MCF 10A (cell line): Measurements from ENCODE around the gene ASGR1. TPM values are rescaled to one million over a fixed set of nuclear protein-coding genes. Genes with fewer than 3 reads are reported as not detected.

Experiments used
- Bru-seq: library from RNA; stranded (reverse); fragments of 400-500 nt; gene quantifications from one replicate; lab custom pipeline; 2021; lab: Mats Ljungman, UMichigan
- BruChase-seq, 2 experiments: library from RNA; stranded (reverse); fragments of 400-500 nt; gene quantifications; one replicate each; lab custom pipeline; 2021; lab: Mats Ljungman, UMichigan
- BruUV-seq: library from RNA; stranded (reverse); fragments of 400-500 nt; replicated peaks from 2 replicates; lab custom pipeline; 2021; lab: Mats Ljungman, UMichigan
- CTCF ChIA-PET: fragments of 300-600 bp; sonication (Branson Sonifier 250); formaldehyde crosslinking; extraction: SDS; loops from one replicate; lab custom pipeline; 2021; ENCODE audit warnings: antibody characterized with exemption, inconsistent platforms; lab: Yijun Ruan, JAX
- POLR2A ChIA-PET: fragments of 300-600, 350-650 bp; sonication (Branson Sonifier 250); formaldehyde crosslinking; extraction: SDS; loops from one replicate; lab custom pipeline; 2020; ENCODE audit warnings: antibody characterized with exemption, inconsistent platforms; lab: Yijun Ruan, JAX
- DNase-seq: peaks from one replicate; pipeline ENCODE4 v3.0.0-alpha.2; 2018; ENCODE audit not compliant: unreplicated experiment
- H3K27ac Mint-ChIP-seq: one replicate; pipeline ENCODE4 v1.8.0; 2022; ENCODE audit warnings: mild to moderate bottlenecking, low read depth, mixed read lengths; ENCODE audit not compliant: unreplicated experiment
- H3K27me3 Mint-ChIP-seq: one replicate; pipeline ENCODE4 v1.8.0; 2022; ENCODE audit warnings: mixed read lengths; ENCODE audit not compliant: insufficient read depth, unreplicated experiment
- H3K36me3 Mint-ChIP-seq: one replicate; pipeline ENCODE4 v1.8.0; 2022; ENCODE audit warnings: mild to moderate bottlenecking, moderate library complexity, mixed read lengths; ENCODE audit not compliant: insufficient read depth, unreplicated experiment
- H3K4me1 Mint-ChIP-seq: one replicate; pipeline ENCODE4 v1.8.0; 2022; ENCODE audit warnings: mixed read lengths; ENCODE audit not compliant: insufficient read depth, unreplicated experiment
- H3K4me3 Mint-ChIP-seq: one replicate; pipeline ENCODE4 v1.8.0; 2022; ENCODE audit warnings: mild to moderate bottlenecking, moderate library complexity, mixed read lengths; ENCODE audit not compliant: unreplicated experiment
- H3K9me3 Mint-ChIP-seq: one replicate; pipeline ENCODE4 v1.8.0; 2022; ENCODE audit warnings: mixed read lengths; ENCODE audit not compliant: unreplicated experiment
- intact Hi-C: fragments of 100-400 bp; cut with micrococcal nuclease; formaldehyde crosslinking; loops from 2 replicates; pipeline ENCODE4 v1.14.1; 2022
- long read RNA-seq: library from polyadenylated mRNA; stranded (forward); transcript quantifications from one replicate; pipeline ENCODE4 v2.0.0, GENCODE V29; 2022
- total RNA-seq: library from RNA; stranded (reverse); gene quantifications from 2 replicates; pipeline ENCODE4 v1.2.3, GENCODE V29; 2022
- TF ChIP-seq, protein P1 (sequence below): fragments of 200-600 bp; IDR thresholded peaks from one replicate; pipeline ENCODE4 v1.8.0; 2022; ENCODE audit warnings: antibody characterized with exemption, mild to moderate bottlenecking; ENCODE audit not compliant: unreplicated experiment

The ASGR1 gene
- total RNA-seq (0.37 and 0.59 TPM in 2 replicates), Bru-seq, nascent RNA (percentile 18 among the genes with signal in this experiment), BruChase-seq, experiment 1, labeled RNA remaining after a 6-hour chase (percentile 52 among the genes with signal in this experiment), BruChase-seq, experiment 2, labeled RNA remaining after a 2-hour chase (percentile 34 among the genes with signal in this experiment)
- long read RNA-seq: 0 reads

DNA sequence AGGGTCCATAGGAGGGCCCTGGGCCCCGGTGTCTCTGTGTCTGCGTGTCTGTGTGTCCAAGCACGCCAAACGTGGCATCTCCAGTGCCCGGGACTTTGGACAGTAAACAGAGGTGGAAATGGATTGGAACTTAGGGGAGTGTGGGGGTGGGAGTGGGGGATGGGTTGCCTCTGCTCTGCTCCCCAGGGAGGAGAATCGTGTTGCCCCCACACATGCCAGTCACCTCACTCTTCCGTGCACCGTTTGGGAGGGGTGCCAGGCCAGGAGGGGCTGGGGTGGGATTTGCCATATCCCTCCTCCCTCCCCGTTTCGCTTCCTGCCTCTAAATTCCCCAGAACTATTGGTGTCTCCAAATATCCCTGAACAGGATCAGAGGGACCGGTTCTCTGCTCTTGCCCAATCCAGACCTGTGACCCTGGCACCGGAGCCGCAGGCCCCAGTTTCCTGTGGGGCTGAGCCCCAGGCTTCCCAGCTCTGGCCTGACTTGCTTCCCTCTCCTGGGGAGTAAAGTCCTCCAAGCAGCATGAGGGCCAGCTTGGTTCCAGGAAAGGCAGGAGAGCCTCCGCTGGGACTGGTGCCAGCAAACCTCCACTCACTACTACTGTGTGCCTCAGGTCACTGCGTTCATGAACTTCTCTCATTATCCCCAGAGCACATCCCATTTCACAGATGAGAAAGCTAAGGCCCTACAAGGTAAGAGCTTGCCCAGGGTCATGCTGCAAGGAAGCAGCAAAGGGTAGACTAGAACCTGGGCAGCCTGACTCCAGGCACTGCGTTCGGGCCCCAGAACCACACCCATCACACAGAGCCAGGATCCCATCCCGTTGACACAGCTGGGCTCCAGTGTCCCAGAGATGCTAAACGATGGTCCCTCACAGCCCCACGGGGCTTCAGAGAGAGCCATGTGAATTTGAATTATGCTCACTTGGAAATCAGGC, at the start of gene ASGR1:
TSS of gene ASGR1 (minus strand) at position 54 of the 938 bp plus-strand sequence. CDS start 807 bp downstream, outside the sequence.
- Mint-ChIP-seq H3K9me3 (no peaks in the 10 kb centered on the region), H3K36me3 (no peaks in the 10 kb centered on the region), H3K4me1 (no peaks in the 10 kb centered on the region), H3K27me3 (no peaks in the 10 kb centered on the region), H3K27ac (no peak within 1 kb of the TSS), H3K4me3 (peak within 1 kb of the TSS; percentile 61)
- DNase-seq: no peak
- TF ChIP-seq, protein P1, sequence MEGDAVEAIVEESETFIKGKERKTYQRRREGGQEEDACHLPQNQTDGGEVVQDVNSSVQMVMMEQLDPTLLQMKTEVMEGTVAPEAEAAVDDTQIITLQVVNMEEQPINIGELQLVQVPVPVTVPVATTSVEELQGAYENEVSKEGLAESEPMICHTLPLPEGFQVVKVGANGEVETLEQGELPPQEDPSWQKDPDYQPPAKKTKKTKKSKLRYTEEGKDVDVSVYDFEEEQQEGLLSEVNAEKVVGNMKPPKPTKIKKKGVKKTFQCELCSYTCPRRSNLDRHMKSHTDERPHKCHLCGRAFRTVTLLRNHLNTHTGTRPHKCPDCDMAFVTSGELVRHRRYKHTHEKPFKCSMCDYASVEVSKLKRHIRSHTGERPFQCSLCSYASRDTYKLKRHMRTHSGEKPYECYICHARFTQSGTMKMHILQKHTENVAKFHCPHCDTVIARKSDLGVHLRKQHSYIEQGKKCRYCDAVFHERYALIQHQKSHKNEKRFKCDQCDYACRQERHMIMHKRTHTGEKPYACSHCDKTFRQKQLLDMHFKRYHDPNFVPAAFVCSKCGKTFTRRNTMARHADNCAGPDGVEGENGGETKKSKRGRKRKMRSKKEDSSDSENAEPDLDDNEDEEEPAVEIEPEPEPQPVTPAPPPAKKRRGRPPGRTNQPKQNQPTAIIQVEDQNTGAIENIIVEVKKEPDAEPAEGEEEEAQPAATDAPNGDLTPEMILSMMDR: no peak
- ChIA-PET POLR2A (no interaction called here), CTCF (interaction anchor here (0.6 to 3.2 kb wide), 4 partner anchors 14 to 669 kb away, joined by 3 to 33 read pairs (median 4); partner anchors contain the start of gene DVL2)
- intact Hi-C loops: no loop called here
- no TSS peak for BruUV-seq

GRCh38 chr17:7228920-7229319, 49.8 kb upstream of the ASGR1 start:
- H3K27me3 Mint-ChIP-seq: no peaks in the 10 kb centered on the region
- H3K36me3 Mint-ChIP-seq: peaks cover 78% of the 10 kb centered on the region
- peaks cover 18% of the 10 kb centered on the region for H3K4me1 Mint-ChIP-seq
- no TSS peak for BruUV-seq
- DNase-seq: no peak
- peak overlapping the region; percentile 84 for H3K27ac Mint-ChIP-seq
- POLR2A ChIA-PET: no interaction called here
- intact Hi-C loops: no loop called here
- TF ChIP-seq, protein P1: no peak
- H3K4me3 Mint-ChIP-seq: no peak overlapping the region
- H3K9me3 Mint-ChIP-seq: no peaks in the 10 kb centered on the region
- CTCF ChIA-PET: interaction anchor here (1.1 kb wide), 1 partner anchor 183 kb away, joined by 4 read pairs; no protein-coding TSS in a partner anchor

DNA sequence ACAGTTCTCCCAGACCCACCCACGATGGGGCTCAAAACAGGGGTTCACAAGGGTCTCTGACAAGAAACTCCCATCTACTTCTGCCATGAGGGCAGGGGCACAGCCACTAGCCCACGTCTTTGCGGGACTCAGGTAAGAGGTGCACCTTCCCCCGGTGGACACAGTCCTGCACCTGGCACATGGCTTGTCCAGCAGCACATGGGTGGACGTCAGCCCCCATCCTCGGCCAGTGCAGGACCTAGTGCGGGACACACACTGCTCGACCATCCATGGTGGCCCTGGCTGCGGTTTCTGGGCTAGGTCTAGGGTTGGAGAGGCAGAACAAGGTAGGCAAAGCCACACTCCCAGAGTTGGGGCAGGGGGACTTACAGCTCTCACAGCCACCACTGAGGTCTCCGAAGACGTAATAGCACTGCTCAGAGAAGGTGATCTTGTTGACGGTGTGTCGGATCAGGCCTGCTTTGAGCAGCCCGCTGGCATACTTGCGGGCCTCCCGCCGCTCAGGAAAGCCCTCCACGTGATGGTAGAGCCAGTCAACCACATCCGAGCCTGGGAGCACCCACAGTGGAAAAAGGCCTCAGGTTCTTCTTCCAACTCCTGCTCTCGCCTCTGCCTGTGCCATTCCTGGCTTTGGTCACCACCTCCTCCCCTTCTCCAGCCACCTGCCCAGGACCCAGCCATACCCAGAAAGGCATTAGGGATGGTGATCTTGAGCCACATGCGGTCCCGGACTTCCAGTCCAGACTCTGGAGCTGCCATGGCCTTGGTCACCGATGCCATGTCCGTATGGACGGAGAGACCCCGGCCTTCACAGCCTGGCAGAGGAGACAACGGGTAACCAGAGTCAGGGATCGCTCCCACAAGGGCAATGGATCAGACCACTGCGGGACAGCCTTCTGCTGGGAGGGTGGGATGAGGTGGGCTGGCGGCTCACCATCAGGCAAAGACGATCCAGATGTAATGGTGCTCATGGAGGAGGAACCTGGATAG, 47.8 kb upstream of the ASGR1 start:
- Mint-ChIP-seq H3K36me3 (peaks cover 86% of the 10 kb centered on the region), H3K4me3 (no peak overlapping the region), H3K4me1 (peaks cover 15% of the 10 kb centered on the region), H3K27ac (peak overlapping the region; percentile 84), H3K27me3 (no peaks in the 10 kb centered on the region), H3K9me3 (no peaks in the 10 kb centered on the region)
- POLR2A ChIA-PET: no interaction called here
- no TSS peak for BruUV-seq
- TF ChIP-seq, protein P1: no peak
- CTCF ChIA-PET: interaction anchor here (1.0 kb wide), 1 partner anchor 13 kb away, joined by 3 read pairs; no protein-coding TSS in a partner anchor
- DNase-seq: no peak
- intact Hi-C loops: no loop called here
